RWPE1 (cell line): ENCODE results near the gene LINGO4.

Experiments
- CTCF ChIA-PET: fragments of 350-600 bp; sonication (Branson Sonifier 250); formaldehyde crosslinking; extraction: SDS; loops from one replicate; lab custom pipeline; 2021; lab: Yijun Ruan, JAX
- POLR2A ChIA-PET: fragments of 400-600 bp; formaldehyde crosslinking; extraction: SDS; loops from one replicate; lab custom pipeline; 2020; ENCODE audit warnings: antibody characterized with exemption; ENCODE audit not compliant: low non-redundant PET; lab: Yijun Ruan, JAX
- DNase-seq: peaks from one replicate; pipeline ENCODE4 v3.0.0; 2012; ENCODE audit warnings: low spot score
- H3K27ac ChIP-seq: fragments of 450-650 bp; 2 replicates; pipeline ENCODE4 v1.5.1; 2017
- TF ChIP-seq, protein P1 (sequence below): fragments of 450-650 bp; conservative IDR thresholded peaks from 2 replicates; pipeline ENCODE4 v1.5.1; 2017; ENCODE audit warnings: low read depth, mild to moderate bottlenecking

LINGO4 gene

DNA sequence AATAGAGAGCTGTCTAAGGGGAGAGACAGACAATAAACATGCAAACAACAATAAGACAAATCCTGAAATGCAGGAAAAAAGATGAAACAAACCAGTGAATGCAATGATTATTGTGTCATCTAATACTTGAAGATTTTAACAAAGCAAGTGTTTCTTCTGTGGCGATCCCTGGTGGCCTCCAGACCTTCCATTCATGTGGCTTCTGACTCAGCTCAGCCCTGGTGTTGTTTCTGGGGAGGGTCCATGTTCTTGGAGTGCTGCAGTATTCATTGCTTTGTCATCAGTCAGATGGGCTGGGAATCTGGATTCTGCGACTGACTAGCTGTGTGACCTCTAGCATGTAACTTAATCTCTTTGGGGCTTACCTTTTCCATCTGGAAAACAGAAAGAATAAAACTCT is 35.9 kb upstream of the LINGO4 start:
- TF ChIP-seq, protein P1, sequence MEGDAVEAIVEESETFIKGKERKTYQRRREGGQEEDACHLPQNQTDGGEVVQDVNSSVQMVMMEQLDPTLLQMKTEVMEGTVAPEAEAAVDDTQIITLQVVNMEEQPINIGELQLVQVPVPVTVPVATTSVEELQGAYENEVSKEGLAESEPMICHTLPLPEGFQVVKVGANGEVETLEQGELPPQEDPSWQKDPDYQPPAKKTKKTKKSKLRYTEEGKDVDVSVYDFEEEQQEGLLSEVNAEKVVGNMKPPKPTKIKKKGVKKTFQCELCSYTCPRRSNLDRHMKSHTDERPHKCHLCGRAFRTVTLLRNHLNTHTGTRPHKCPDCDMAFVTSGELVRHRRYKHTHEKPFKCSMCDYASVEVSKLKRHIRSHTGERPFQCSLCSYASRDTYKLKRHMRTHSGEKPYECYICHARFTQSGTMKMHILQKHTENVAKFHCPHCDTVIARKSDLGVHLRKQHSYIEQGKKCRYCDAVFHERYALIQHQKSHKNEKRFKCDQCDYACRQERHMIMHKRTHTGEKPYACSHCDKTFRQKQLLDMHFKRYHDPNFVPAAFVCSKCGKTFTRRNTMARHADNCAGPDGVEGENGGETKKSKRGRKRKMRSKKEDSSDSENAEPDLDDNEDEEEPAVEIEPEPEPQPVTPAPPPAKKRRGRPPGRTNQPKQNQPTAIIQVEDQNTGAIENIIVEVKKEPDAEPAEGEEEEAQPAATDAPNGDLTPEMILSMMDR, result no peak
- no peak overlapping the region for H3K27ac ChIP-seq
- ChIA-PET POLR2A (no interaction called here), CTCF (no interaction called here)
- DNase-seq, result peak; percentile 20

DNA sequence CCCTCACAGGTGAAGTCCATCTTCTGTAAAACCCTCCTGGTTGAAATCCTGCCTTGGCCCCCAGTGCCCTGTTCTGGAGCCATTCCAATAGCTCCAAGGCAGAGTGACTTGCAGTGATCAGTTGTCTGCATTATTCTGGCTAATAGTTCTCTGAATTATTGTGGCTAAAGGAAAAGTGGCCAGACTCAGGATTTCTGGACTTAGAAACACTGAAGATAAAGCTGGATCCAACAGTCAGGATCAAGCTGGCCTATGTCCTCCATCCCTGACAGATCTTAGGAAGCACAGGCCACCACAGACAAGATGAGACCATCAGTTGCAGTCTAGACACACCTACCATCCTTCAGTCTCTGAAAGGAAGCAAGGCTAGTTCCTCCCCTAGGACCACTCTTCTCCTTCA is 35.2 kb upstream of the LINGO4 start:
- POLR2A ChIA-PET, result interaction anchor here (0.6 kb wide), 1 partner anchor 152 kb away, joined by 4 read pairs; no protein-coding TSS in a partner anchor
- H3K27ac ChIP-seq, result peak overlapping the region; percentile 73
- CTCF ChIA-PET, result interaction anchor here (0.6 to 0.8 kb wide), 2 partner anchors 10 to 147 kb away, joined by 3 to 4 read pairs; no protein-coding TSS in a partner anchor
- no peak for DNase-seq
- TF ChIP-seq, protein P1, result no peak

DNA sequence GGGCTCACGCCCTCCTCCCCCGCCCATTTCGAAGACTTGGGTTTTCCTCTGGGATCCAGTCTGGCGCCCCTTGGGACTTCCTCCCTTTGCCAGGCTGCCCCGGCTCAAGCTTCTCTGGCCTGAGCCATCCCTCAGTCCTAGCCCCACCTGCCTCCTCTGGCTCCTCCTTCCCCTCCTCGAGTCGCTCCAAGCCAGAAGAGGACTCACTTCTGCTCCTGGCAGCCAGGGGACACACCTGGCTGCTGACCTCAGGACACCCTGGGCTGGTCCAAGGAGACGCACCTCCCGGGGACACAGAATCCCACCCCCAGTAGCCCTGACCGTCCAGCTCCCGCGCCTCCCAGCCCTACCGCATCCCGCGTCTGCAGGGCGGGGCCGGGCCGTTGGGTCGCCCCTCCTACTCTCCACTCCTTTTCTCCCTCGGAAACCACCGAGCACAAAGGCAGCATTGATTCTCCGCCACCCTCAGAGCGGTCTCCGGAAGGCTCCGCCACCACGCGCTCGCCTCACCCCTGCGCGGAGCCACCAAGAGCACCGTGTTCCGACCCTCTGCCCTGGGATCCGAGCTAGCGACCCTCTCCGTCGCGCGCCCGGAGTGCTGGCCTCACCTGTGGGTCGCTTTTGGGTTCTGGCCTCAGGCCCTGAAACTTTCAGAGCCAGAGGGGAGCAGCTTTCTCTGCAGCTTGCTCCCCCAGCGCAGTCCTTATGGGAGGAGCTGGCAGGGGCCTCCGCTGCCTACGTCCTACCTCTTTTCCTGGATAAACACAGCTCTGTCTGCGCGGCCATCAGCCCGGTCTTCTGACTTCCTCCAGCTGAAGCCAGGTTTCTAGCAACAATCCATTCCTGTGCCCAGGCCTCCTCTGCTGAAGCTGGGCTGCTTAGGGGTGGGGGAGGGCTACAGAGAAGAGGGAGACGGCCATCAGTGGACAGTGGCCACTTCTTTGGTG is 34.5 kb upstream of the LINGO4 start, which contains the start of gene C2CD4D:
TSS of gene C2CD4D (minus strand) at position 364 of the 947 bp plus-strand sequence. CDS start 831 bp downstream, outside the sequence.
- peak within 1 kb of the TSS; percentile 73 for H3K27ac ChIP-seq

DNA sequence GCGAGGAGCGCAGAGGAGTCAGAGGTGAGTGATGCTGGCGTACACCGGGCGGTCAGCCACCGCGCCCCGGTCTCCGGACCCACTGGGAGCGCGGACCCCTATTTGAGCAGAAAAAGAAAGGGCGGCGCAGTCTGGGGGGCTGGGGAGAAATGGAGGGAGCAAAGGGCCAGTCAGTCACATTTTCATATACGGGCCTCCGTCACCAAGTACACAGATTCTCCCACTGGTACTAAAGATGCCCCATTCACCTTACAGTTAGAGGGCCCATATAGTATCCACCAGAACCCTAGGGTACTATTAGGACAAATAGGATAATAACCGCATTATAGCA is 33.8 kb upstream of the LINGO4 start:
- DNase-seq, result no peak
- TF ChIP-seq, protein P1, result no peak
- ChIA-PET POLR2A (interaction anchor here (0.6 kb wide), 1 partner anchor 50 kb away, joined by 3 read pairs; no protein-coding TSS in a partner anchor), CTCF (no interaction called here)
- peak overlapping the region; percentile 73 for H3K27ac ChIP-seq

More for the DNA sequence above, 34.5 kb upstream of the LINGO4 start, which contains the start of gene C2CD4D:
- TF ChIP-seq, protein P1, result no peak
- CTCF ChIA-PET, result interaction anchor here (0.6 to 0.8 kb wide), 2 partner anchors 9 to 146 kb away, joined by 3 to 4 read pairs; no protein-coding TSS in a partner anchor
- POLR2A ChIA-PET, result interaction anchor here (0.6 kb wide), 2 partner anchors 50 to 152 kb away, joined by 3 to 4 read pairs; no protein-coding TSS in a partner anchor
- DNase-seq, result peak; percentile 69

DNA sequence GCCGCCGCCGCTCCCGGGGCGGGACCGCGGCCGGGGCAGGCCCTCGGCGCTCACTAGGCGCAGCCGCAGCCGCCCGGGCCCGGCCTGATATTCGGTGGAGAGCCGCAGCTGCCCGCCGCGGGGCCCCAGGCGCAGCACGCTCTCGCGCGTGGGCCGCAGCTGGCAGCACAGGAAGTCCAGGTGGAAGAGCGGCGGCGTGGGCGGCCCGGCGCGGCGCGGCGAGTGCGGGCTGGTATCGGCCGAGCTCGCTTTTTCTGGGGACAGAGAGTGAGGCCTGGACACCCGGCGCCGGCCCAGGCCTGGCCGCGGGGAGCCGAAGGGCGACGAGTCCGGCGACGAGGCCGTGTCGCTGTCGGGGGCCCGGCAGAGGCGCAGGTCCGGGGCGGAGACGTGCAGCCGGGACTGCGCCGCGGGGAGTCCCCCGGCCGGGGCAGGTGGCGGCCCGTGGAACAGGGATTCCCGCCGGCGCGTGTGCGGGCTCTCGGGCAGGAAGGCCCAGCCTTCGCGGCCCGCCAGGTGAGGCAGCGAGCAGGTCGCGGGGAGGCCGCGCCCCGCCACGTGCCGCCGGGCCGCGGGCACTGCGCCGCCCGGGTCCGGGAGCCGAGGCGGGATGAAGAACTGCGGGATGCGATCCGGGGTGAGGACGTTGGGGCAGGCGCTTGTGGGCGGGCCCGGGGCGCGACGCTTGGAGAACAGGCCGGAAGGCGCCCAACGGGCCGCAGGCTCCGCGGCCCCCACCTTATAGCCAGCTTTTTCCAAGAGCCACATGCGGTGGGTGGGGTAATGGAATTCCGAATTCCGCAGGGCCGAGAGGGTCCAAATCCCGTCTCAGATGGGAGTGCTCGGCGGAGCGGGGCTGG is 33.2 kb upstream of the LINGO4 start:
- TF ChIP-seq, protein P1, result no peak
- H3K27ac ChIP-seq, result peak overlapping the region; percentile 77; the same call in 1 of the 2 replicates
- ChIA-PET POLR2A (no interaction called here), CTCF (no interaction called here)
- DNase-seq, result no peak

DNA sequence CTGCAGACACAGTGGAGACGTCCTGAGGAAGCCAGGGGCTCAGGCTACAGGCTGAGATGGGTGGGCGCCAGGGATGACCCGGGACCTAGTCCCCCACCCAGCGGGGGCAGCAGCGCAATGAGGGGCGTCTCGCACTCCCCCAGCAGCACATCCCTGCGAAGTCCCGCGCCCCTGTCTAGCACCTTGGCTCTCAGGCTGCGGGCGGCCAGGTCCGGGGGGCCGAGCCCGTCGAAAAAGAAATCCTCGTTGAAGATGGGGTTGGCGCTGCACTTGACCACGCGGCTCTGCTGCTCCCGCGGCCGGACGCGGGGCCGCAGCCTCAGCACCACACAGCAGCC is 32.6 kb upstream of the LINGO4 start:
- no peak for DNase-seq
- ChIA-PET POLR2A (interaction anchor here (0.8 kb wide), 1 partner anchor 65 kb away, joined by 3 read pairs; no protein-coding TSS in a partner anchor), CTCF (no interaction called here)
- H3K27ac ChIP-seq, result peak overlapping the region; percentile 77
- TF ChIP-seq, protein P1, result no peak
